ENCODE measurements around the gene ACRBP. TPM values are rescaled to one million over a fixed set of nuclear protein-coding genes. Genes with fewer than 3 reads are reported as not detected.

The ACRBP gene
- total and polyA plus RNA-seq, 2 donors (not counting 1 experiment from before 2014, with no cell fraction given), result 10.7 to 12.3 TPM

DNA sequence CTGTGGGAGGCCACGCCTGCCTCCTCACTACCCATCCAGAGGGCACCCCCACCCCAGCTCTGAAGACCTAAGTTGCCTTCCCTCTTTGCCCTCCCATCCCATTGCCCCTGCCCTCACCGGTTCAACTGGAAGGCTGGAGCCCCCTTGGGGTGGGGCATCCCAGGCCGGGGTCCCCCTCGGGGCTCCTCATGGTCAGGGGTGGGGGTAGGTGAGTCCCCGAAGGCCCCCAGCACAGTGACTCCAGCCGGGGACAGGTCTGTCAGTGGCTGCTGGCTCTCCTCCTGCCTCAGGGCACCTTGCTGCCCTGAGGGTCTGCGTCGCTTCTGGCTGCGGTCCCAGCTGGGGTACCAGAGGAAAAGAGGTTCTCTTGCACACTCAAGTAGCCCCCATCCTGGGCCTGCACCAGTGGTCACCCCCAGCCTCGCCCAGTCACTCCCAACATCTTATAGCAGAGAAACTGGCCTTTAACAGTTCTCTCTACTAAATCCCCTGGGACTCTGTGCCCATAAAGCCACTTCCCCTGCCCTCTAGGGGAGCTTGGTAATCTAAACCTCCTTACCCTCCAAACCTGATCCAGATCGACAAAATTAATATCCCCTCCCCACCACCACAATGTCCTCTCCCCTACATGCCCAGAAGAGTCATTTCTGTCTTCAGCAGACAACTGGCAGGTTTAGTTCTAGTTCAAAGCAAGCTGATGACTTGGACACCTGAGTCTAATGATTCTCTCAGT, 48.2 kb upstream of the ACRBP start:
- Histone ChIP-seq H3K27ac (ENCODE audit: low read length in 2 of 2) (no peak overlapping the region), H3K79me2 (ENCODE audit: control insufficient read depth, insufficient read depth, low read length) (peaks cover 13% of the 10 kb centered on the region), H4K20me1 (ENCODE audit: control insufficient read depth, insufficient read depth, low read length, poor library complexity, severe bottlenecking) (no peaks in the 10 kb centered on the region), H3K36me3 (replicated peaks in 1 of 2; ENCODE audit: control extremely low read depth in 1 of 2, control insufficient read depth in 1 of 2, extremely low read depth in 1 of 2, insufficient read depth in 2 of 2, low read length in 1 of 2) (peaks cover 0 to 4% of the 10 kb centered on the region in 2 experiments), H2AFZ (ENCODE audit: insufficient read depth, low read depth, low read length, poor library complexity, severe bottlenecking) (no peak overlapping the region), H3K9ac (ENCODE audit: low read length) (no peak overlapping the region), H3K27me3 (replicated peaks in 1 of 4; ENCODE audit: control extremely low read depth in 1 of 4, control insufficient read depth in 3 of 4, insufficient read depth in 4 of 4, low read length in 3 of 4) (peaks cover 0 to 5% (median 0%) of the 10 kb centered on the region in 4 experiments), H3K9me3 (ENCODE audit: control extremely low read depth in 1 of 3, control insufficient read depth in 2 of 3, insufficient read depth in 1 of 3, low read length in 2 of 3) (peaks cover 0 to 3% (median 0%) of the 10 kb centered on the region in 3 donors), H3K4me2 (replicated peaks; ENCODE audit: low read depth, low read length, poor library complexity, severe bottlenecking) (peak overlapping the region; percentile 69), H3K4me3 (ENCODE audit: control extremely low read depth in 1 of 5, extremely low read depth in 1 of 5, insufficient read depth in 1 of 5, low read depth in 2 of 5, low read length in 4 of 5) (no peak overlapping the region), H3K4me1 (ENCODE audit: control insufficient read depth in 2 of 2, insufficient read depth in 2 of 2, low read length in 2 of 2) (peaks cover 41 to 50% of the 10 kb centered on the region in 2 donors)
- peak; percentile 34 for DNase-seq
- ChIA-PET POLR2A (interaction anchor here (0.6 to 2.6 kb wide), 2 partner anchors 28 to 71 kb away, joined by 3 to 13 read pairs; partner anchors contain the start of gene COPS7A), CTCF (interaction anchor here (1.3 to 1.7 kb wide), 3 partner anchors 11 to 58 kb away, joined by 3 to 6 read pairs (median 4); no protein-coding TSS in a partner anchor)
- WGBS (ENCODE audit: insufficient coverage), result 66% methylated on average over 9 of the region's 11 CpGs
- Mint-ChIP-seq H3K27ac (no peak overlapping the region), H3K27me3 (no peaks in the 10 kb centered on the region), H3K9me3 (ENCODE audit: insufficient read depth) (no peaks in the 10 kb centered on the region), H3K4me3 (no peak overlapping the region), H3K4me1 (peaks cover 52% of the 10 kb centered on the region)
- intact Hi-C loops (cut with micrococcal nuclease), result loop anchor here (2.0 kb wide), 1 partner anchor 29 kb away; the partner anchor contains the start of gene COPS7A
- ATAC-seq (ENCODE audit: low read depth), result no peak
- no peak for TF ChIP-seq EZH2 (IDR thresholded peaks at IDR 0.05; ENCODE audit: borderline replicate concordance, insufficient read depth, low read depth, low read length, poor library complexity, severe bottlenecking)
- TF ChIP-seq, protein P1, sequence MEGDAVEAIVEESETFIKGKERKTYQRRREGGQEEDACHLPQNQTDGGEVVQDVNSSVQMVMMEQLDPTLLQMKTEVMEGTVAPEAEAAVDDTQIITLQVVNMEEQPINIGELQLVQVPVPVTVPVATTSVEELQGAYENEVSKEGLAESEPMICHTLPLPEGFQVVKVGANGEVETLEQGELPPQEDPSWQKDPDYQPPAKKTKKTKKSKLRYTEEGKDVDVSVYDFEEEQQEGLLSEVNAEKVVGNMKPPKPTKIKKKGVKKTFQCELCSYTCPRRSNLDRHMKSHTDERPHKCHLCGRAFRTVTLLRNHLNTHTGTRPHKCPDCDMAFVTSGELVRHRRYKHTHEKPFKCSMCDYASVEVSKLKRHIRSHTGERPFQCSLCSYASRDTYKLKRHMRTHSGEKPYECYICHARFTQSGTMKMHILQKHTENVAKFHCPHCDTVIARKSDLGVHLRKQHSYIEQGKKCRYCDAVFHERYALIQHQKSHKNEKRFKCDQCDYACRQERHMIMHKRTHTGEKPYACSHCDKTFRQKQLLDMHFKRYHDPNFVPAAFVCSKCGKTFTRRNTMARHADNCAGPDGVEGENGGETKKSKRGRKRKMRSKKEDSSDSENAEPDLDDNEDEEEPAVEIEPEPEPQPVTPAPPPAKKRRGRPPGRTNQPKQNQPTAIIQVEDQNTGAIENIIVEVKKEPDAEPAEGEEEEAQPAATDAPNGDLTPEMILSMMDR (IDR thresholded peaks at IDR 0.05), result no peak

- intact Hi-C loops (cut with micrococcal nuclease), result no loop called here
- no peak overlapping the region for H3K27ac ChIP-seq (ENCODE audit: low read length in 2 of 2)
- no peak overlapping the region for H3K9ac ChIP-seq (ENCODE audit: low read length)
- H3K4me2 ChIP-seq (replicated peaks; ENCODE audit: low read depth, low read length, poor library complexity, severe bottlenecking), result no peak overlapping the region
- WGBS (ENCODE audit: insufficient coverage), result 79% methylated on average over 7 of the region's 9 CpGs
- H3K4me1 ChIP-seq (ENCODE audit: control insufficient read depth in 2 of 2, insufficient read depth in 2 of 2, low read length in 2 of 2), result peaks cover 41 to 51% of the 10 kb centered on the region in 2 donors
- no peaks in the 10 kb centered on the region for H3K27me3 Mint-ChIP-seq
- DNase-seq (no peak), ATAC-seq (ENCODE audit: low read depth) (no peak)
- H3K4me1 Mint-ChIP-seq, result peaks cover 57% of the 10 kb centered on the region
- H3K36me3 ChIP-seq (replicated peaks in 1 of 2; ENCODE audit: control extremely low read depth in 1 of 2, control insufficient read depth in 1 of 2, extremely low read depth in 1 of 2, insufficient read depth in 2 of 2, low read length in 1 of 2), result peaks cover 0 to 4% of the 10 kb centered on the region in 2 experiments
- no peak overlapping the region for H3K27ac Mint-ChIP-seq
- H3K4me3 ChIP-seq (ENCODE audit: control extremely low read depth in 1 of 5, extremely low read depth in 1 of 5, insufficient read depth in 1 of 5, low read depth in 2 of 5, low read length in 4 of 5), result no peak overlapping the region
- H3K27me3 ChIP-seq (replicated peaks in 1 of 4; ENCODE audit: control extremely low read depth in 1 of 4, control insufficient read depth in 3 of 4, insufficient read depth in 4 of 4, low read length in 3 of 4), result peaks cover 0 to 3% (median 0%) of the 10 kb centered on the region in 4 experiments
- no peak overlapping the region for H3K4me3 Mint-ChIP-seq
- no peaks in the 10 kb centered on the region for H3K9me3 Mint-ChIP-seq (ENCODE audit: insufficient read depth)
- peaks cover 21% of the 10 kb centered on the region for H3K79me2 ChIP-seq (ENCODE audit: control insufficient read depth, insufficient read depth, low read length)
- no peaks in the 10 kb centered on the region for H4K20me1 ChIP-seq (ENCODE audit: control insufficient read depth, insufficient read depth, low read length, poor library complexity, severe bottlenecking)
- POLR2A ChIA-PET, result no interaction called here
- TF ChIP-seq, protein P1 (IDR thresholded peaks at IDR 0.05), result no peak
- no peak for TF ChIP-seq EZH2 (IDR thresholded peaks at IDR 0.05; ENCODE audit: borderline replicate concordance, insufficient read depth, low read depth, low read length, poor library complexity, severe bottlenecking)
- peaks cover 0 to 3% (median 0%) of the 10 kb centered on the region in 3 donors for H3K9me3 ChIP-seq (ENCODE audit: control extremely low read depth in 1 of 3, control insufficient read depth in 2 of 3, insufficient read depth in 1 of 3, low read length in 2 of 3)
- CTCF ChIA-PET, result no interaction called here
- H2AFZ ChIP-seq (ENCODE audit: insufficient read depth, low read depth, low read length, poor library complexity, severe bottlenecking), result no peak overlapping the region
Measured at GRCh38 chr12:6694701-6695100, 47.5 kb upstream of the ACRBP start.

Measured in B cell (primary cell).